CD4-positive, alpha-beta T cell treated with Interleukin-12 subunit alpha and Interleukin-12 subunit beta, for 1 hour (primary cell): ENCODE measurements around the gene OR10P1.

Source experiments
- DNase-seq: peaks from one replicate; pipeline ENCODE4 v3.0.0-alpha.2; 2020

OR10P1 gene

GRCh38 chr12:55686366-55687010 lies 49.8 kb downstream of the OR10P1 start:
- DNase-seq = no peak
